BLaER1 treated with 17β-estradiol and CSF1 and Interleukin-3, amounts not matched to agents 10 nM and 100 nM (cell line): ENCODE data around the gene LILRA2.
A peak's percentile ranks its signal among the peaks of the same experiment; 100 is the strongest.

Experiments
- H3K27ac ChIP-seq, 11 experiments: shearing (Covaris generic); formaldehyde crosslinking; 2 replicates each; pipeline ENCODE4 v1.8.1; 2022
- H3K27me3 ChIP-seq, 11 experiments: shearing (Covaris generic); formaldehyde crosslinking; 2 replicates each; pipeline ENCODE4 v1.8.1; 2022
- H3K36me3 ChIP-seq, 11 experiments: shearing (Covaris generic); formaldehyde crosslinking; 2 replicates each; pipeline ENCODE4 v1.8.1; 2022
- H3K4me1 ChIP-seq, 10 experiments: shearing (Covaris generic); formaldehyde crosslinking; 2 replicates each; pipeline ENCODE4 v1.8.1; 2022
- H3K4me2 ChIP-seq, 11 experiments: shearing (Covaris generic); formaldehyde crosslinking; 2 replicates each; pipeline ENCODE4 v1.8.1; 2022
- H3K4me3 ChIP-seq, 10 experiments: shearing (Covaris generic); formaldehyde crosslinking; 2 replicates each; pipeline ENCODE4 v1.8.1; 2022
- H3K9ac ChIP-seq, 11 experiments: shearing (Covaris generic); formaldehyde crosslinking; 2 replicates each; pipeline ENCODE4 v1.8.1; 2022
- H3K9me3 ChIP-seq, 11 experiments: shearing (Covaris generic); formaldehyde crosslinking; replicated peaks in 1 of 11; 2 replicates each; pipeline ENCODE4 v1.8.1; 2022
- H4K20me1 ChIP-seq, 11 experiments: shearing (Covaris generic); formaldehyde crosslinking; 2 replicates each; pipeline ENCODE4 v1.8.1; 2022
- Cebpa-rat ChIP-seq, 11 experiments: shearing (Covaris generic); IDR thresholded peaks; 2 replicates each; pipeline ENCODE4 v1.8.1; 2022

The LILRA2 gene

DNA sequence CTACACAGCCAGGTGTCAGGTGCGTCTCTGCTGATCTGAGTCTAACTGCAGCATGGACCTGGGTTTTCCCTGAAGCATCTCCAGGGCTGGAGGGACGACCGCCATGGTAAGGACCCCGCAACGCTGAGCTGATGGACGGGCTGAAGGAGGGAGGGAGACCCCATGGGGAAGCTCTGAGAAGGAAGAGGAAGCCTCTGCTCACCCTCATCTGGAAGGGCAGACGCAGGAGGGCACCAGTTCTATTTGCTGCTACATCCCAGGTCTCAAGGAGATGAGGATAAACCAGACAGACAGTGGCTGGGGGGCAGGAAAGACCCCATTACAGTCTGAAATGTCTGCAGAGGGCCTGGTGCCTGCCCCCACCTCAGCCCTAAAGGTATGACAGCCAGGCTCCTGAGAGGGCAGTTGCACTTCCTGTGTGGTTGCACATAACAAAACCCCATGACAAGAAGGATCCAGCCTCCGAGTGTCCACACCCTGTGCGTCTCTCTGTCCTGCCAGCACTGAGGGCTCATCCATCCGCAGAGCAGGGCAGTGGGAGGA is at the start of gene LILRA2:
LILRA2 (plus strand) TSS at position 461 of the 543 bp plus-strand sequence. CDS start 89 bp downstream, outside the sequence.
- H3K4me2 ChIP-seq = peak within 1 kb of the TSS; percentile 92 to 100 (median 99)
- no peak for TF ChIP-seq Cebpa-rat (IDR thresholded peaks at IDR 0.05)
- peak within 1 kb of the TSS; percentile 76 to 96 (median 90) for H3K9ac ChIP-seq
- peaks cover 3 to 21% (median 12%) of the 10 kb centered on the region in 11 experiments for H3K9me3 ChIP-seq
- no peaks in the 10 kb centered on the region for H3K27me3 ChIP-seq
- H4K20me1 ChIP-seq = peaks cover 0 to 35% (median 19%) of the 10 kb centered on the region in 11 experiments; a peak in 15 of 22 replicates
- peak within 1 kb of the TSS; percentile 53 to 99 (median 97) for H3K27ac ChIP-seq
- H3K4me3 ChIP-seq = peak within 1 kb of the TSS; percentile 52 to 88 (median 74)
- peaks cover 18 to 47% (median 35%) of the 10 kb centered on the region in 11 experiments for H3K36me3 ChIP-seq
- H3K4me1 ChIP-seq = peaks cover 69 to 80% (median 76%) of the 10 kb centered on the region in 10 experiments

DNA sequence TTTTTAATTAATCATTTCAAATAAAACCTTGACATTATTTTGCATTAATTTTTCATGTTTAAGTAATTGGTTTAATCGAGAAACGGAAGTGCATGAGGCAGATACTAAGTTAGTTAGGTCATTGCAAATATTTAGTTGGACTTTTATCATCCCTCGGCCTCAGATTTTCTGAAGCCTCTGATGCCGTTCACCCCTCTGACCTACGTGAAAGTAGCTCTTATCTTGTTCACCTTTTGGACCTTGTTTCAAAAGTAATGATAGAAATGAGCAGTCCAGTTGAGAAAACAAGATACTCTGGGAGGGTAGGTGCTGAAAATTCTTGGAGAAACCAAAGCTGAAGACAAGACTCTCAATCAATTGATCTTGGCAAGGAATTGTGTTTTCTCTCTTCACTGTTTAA is 48.0 kb upstream of the LILRA2 start:
- H3K4me1 ChIP-seq = peaks cover 37 to 57% (median 42%) of the 10 kb centered on the region in 10 experiments
- no peak overlapping the region for H3K27ac ChIP-seq
- H3K4me3 ChIP-seq = no peak overlapping the region
- H3K27me3 ChIP-seq = 0 out of 22 replicates have a peak, but pooled peaks cover 0 to 7% (median 0%) of the 10 kb centered on the region in 11 experiments
- H3K9me3 ChIP-seq = peaks cover 15 to 22% (median 19%) of the 10 kb centered on the region in 11 experiments; a peak in 20 of 22 replicates
- no peaks in the 10 kb centered on the region for H3K36me3 ChIP-seq
- no peak overlapping the region for H3K4me2 ChIP-seq
- H4K20me1 ChIP-seq = no peaks in the 10 kb centered on the region
- no peak for TF ChIP-seq Cebpa-rat (IDR thresholded peaks at IDR 0.05)
- H3K9ac ChIP-seq = no peak overlapping the region

DNA sequence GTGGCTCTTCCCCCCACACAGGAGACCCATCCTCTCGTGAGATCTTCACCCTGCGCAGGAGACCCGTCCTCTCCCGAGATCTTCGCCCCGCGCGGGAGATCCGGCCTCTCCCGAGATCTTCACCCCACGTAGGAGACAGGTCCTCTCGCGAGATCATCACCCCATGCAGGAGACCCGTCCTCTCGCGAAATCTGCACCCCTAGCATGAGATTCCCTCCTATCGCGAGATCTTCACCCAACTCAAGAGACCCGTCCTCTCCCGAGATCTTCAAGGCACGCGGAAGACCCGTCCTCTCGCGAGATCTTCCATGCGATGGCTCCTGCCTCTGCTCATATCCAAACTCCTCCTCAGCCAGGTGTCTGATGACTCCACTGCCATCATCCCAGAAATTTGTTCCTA is 46.6 kb upstream of the LILRA2 start:
- Histone ChIP-seq H3K27me3 (no peaks in the 10 kb centered on the region), H3K4me3 (no peak overlapping the region), H3K27ac (no peak overlapping the region), H3K9ac (no peak overlapping the region), H3K4me1 (peaks cover 36 to 57% (median 42%) of the 10 kb centered on the region in 10 experiments), H3K4me2 (no peak overlapping the region), H3K9me3 (peaks cover 15 to 22% (median 19%) of the 10 kb centered on the region in 11 experiments; a peak in 20 of 22 replicates), H3K36me3 (no peaks in the 10 kb centered on the region), H4K20me1 (no peaks in the 10 kb centered on the region)
- TF ChIP-seq Cebpa-rat (IDR thresholded peaks at IDR 0.05) = no peak

DNA sequence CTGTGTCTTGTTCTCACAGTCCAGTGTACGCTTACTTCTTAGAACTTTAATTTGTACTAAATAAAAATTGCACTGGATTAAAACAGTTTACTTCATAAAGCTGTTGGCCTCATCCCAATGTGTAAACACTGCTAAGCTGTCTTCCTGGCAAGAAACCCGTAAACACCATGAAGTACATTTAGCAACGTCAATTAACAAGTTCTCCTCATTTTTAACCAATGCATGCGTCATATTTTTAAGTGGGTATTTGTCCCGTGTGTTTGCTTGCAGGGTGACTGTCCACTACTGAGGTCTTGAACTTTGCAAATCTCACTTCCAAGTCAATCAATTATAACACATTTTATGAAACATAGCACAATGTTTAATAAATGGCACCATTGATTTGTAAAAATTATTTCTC is 42.7 kb upstream of the LILRA2 start:
- Histone ChIP-seq H3K4me3 (no peak overlapping the region), H3K9ac (0 out of 22 replicates have a peak overlapping the region, but pooled peaks of 1 of the 11 experiments have one; percentile 69), H3K4me2 (peak overlapping the region in 10 of 11 experiments; percentile 85 to 95 (median 92); a peak in 18 of 22 replicates), H4K20me1 (no peaks in the 10 kb centered on the region), H3K27ac (peak overlapping the region in 2 of 11 experiments; percentile 81 to 84; a peak in 3 of 22 replicates), H3K4me1 (peaks cover 52 to 64% (median 55%) of the 10 kb centered on the region in 10 experiments), H3K27me3 (no peaks in the 10 kb centered on the region), H3K9me3 (peaks cover 15 to 22% (median 19%) of the 10 kb centered on the region in 11 experiments; a peak in 20 of 22 replicates), H3K36me3 (no peaks in the 10 kb centered on the region)
- no peak for TF ChIP-seq Cebpa-rat (IDR thresholded peaks at IDR 0.05)

DNA sequence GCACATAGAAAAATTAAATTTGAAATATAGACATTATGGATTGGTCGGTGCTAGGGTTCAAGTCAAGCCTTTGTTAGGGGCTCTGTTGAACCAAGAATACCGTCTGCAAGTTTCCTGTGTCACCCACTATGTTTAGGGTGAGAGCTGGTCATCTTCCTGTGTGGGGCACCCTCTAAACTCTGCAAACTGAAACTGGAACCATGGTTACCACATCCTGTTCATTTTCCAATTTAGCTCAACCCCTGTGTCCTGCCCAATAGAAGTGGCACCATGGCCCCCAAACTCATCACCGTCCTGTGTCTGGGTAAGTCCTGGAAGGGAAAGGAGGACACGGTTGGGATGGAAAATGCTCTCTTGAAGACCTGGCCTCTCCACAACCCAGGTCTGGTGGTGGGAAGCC is 41.1 kb upstream of the LILRA2 start:
- H3K4me3 ChIP-seq = peak overlapping the region in 9 of 10 experiments; percentile 7 to 58 (median 48); a peak in 16 of 20 replicates
- H3K36me3 ChIP-seq = peaks cover 0 to 3% (median 0%) of the 10 kb centered on the region in 11 experiments; a peak in 2 of 22 replicates
- H3K27ac ChIP-seq = peak overlapping the region in 10 of 11 experiments; percentile 56 to 84 (median 76); a peak in 20 of 22 replicates
- peak overlapping the region; percentile 85 to 95 (median 91) for H3K4me2 ChIP-seq
- no peaks in the 10 kb centered on the region for H4K20me1 ChIP-seq
- H3K4me1 ChIP-seq = peaks cover 68 to 80% (median 72%) of the 10 kb centered on the region in 10 experiments
- no peaks in the 10 kb centered on the region for H3K27me3 ChIP-seq
- H3K9me3 ChIP-seq = peaks cover 6 to 10% (median 9%) of the 10 kb centered on the region in 11 experiments; a peak in 17 of 22 replicates
- TF ChIP-seq Cebpa-rat (IDR thresholded peaks at IDR 0.05) = no peak
- peak overlapping the region in 10 of 11 experiments; percentile 42 to 71 (median 58); a peak in 17 of 22 replicates for H3K9ac ChIP-seq

DNA sequence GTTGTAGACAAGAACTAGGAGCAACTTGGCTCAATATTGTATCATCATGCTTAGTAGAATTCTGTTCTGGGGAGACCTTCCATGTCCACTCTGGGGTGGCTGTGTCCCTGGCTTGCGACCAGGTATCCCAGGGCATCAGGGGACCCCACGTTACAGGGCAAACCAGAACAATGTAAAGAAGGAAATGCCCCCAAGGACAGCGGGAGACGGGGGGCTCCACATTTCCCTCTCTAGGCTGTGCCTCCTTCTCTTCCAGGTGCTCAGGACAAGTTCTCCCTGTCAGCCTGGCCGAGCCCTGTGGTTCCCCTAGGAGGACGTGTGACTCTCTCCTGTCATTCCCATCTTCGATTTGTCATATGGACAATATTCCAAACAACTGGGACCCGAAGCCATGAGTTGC is 40.1 kb upstream of the LILRA2 start:
- peaks cover 0 to under 1% (median 0%) of the 10 kb centered on the region in 11 experiments; a peak in 2 of 22 replicates for H3K9me3 ChIP-seq
- H3K4me2 ChIP-seq = peak overlapping the region; percentile 85 to 95 (median 91)
- peak overlapping the region in 8 of 10 experiments; percentile 20 to 58 (median 50); a peak in 16 of 20 replicates for H3K4me3 ChIP-seq
- peak overlapping the region in 9 of 11 experiments; percentile 67 to 84 (median 77); a peak in 18 of 22 replicates for H3K27ac ChIP-seq
- no peaks in the 10 kb centered on the region for H4K20me1 ChIP-seq
- peaks cover 0 to 4% (median 0%) of the 10 kb centered on the region in 11 experiments; a peak in 4 of 22 replicates for H3K36me3 ChIP-seq
- TF ChIP-seq Cebpa-rat (IDR thresholded peaks at IDR 0.05) = no peak
- H3K9ac ChIP-seq = peak overlapping the region in 6 of 11 experiments; percentile 51 to 71 (median 66); a peak in 10 of 22 replicates
- H3K4me1 ChIP-seq = peaks cover 78 to 90% (median 81%) of the 10 kb centered on the region in 10 experiments
- no peaks in the 10 kb centered on the region for H3K27me3 ChIP-seq

DNA sequence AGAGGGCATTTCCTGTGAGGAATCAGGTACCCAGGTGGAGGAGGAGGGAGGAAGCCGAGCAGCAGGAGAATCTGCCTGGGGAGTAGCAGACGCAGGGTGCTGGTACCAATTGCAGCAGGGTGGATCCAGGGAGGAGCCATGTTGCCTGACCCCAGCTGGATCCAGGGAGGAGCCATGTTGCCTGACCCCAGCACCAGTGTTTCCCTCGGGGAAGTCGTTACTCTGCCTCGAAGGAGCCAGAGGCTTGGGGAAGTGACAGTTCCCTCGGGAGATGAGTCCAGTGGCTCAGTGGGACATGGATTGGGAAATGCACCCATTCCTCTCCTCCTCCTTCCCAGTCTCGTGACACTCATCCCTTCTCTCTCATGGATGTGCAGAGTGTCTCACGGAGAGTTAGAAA is 39.4 kb upstream of the LILRA2 start:
- peaks cover 78 to 92% (median 82%) of the 10 kb centered on the region in 10 experiments for H3K4me1 ChIP-seq
- peak overlapping the region in 6 of 10 experiments; percentile 8 to 58 (median 33); a peak in 8 of 20 replicates for H3K4me3 ChIP-seq
- H3K4me2 ChIP-seq = peak overlapping the region; percentile 85 to 95 (median 91)
- peak overlapping the region in 7 of 11 experiments; percentile 4 to 84 (median 77); a peak in 11 of 22 replicates for H3K27ac ChIP-seq
- TF ChIP-seq Cebpa-rat (IDR thresholded peaks at IDR 0.05) = no peak
- H3K27me3 ChIP-seq = no peaks in the 10 kb centered on the region
- peak overlapping the region in 1 of 11 experiments; percentile 26; a peak in 2 of 22 replicates for H3K9ac ChIP-seq
- H4K20me1 ChIP-seq = no peaks in the 10 kb centered on the region
- H3K9me3 ChIP-seq = no peaks in the 10 kb centered on the region; a peak in 1 of 22 replicates
- H3K36me3 ChIP-seq = peaks cover 0 to 4% (median 0%) of the 10 kb centered on the region in 11 experiments; a peak in 4 of 22 replicates

DNA sequence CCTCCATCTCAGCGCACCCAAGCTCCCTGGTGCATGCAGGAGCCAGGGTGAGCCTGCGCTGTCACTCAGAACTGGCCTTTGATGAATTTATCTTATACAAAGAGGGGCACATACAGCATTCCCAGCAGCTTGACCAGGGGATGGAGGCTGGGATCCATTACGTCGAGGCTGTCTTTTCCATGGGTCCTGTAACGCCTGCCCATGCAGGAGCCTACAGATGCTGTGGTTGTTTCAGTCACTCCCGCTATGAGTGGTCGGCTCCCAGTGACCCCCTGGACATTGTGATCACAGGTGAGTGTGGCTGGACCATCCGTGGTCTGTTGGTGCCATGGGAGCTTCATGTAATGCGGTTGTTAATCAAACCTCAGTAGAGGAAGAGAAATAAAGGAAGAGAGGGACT is 38.0 kb upstream of the LILRA2 start:
- TF ChIP-seq Cebpa-rat (IDR thresholded peaks at IDR 0.05) = no peak
- no peaks in the 10 kb centered on the region for H3K27me3 ChIP-seq
- peaks cover 0 to 4% (median 2%) of the 10 kb centered on the region in 11 experiments; a peak in 10 of 22 replicates for H3K9me3 ChIP-seq
- peak overlapping the region; percentile 81 to 95 (median 91) for H3K4me2 ChIP-seq
- peaks cover 76 to 83% (median 79%) of the 10 kb centered on the region in 10 experiments for H3K4me1 ChIP-seq
- H4K20me1 ChIP-seq = no peaks in the 10 kb centered on the region
- H3K9ac ChIP-seq = peak overlapping the region in 4 of 11 experiments; percentile 18 to 42 (median 22); a peak in 5 of 22 replicates
- H3K36me3 ChIP-seq = peaks cover 0 to 4% (median 0%) of the 10 kb centered on the region in 11 experiments; a peak in 4 of 22 replicates
- H3K27ac ChIP-seq = peak overlapping the region in 8 of 11 experiments; percentile 7 to 84 (median 33); a peak in 10 of 22 replicates
- H3K4me3 ChIP-seq = peak overlapping the region in 3 of 10 experiments; percentile 13 to 37 (median 17); a peak in 3 of 20 replicates
